HG03066 (cell line): Measurements from ENCODE around the gene FEM1A.
"Not testable (repeated sequence)": the region's sequence is repeated elsewhere in the genome, so short reads cannot be mapped to it uniquely, and the experiment has no call there.

Experiments
- ATAC-seq: cut with Tn5 transposase; IDR thresholded peaks from one replicate; pipeline ENCODE4 v1.9.1; 2021; ENCODE audit warnings: low read depth; ENCODE audit not compliant: unreplicated experiment

The FEM1A gene

GRCh38 chr19:4791183-4792018 is at the start of gene FEM1A:
FEM1A (plus strand) TSS chr19:4791734; CDS start chr19:4791855, 121 bp downstream.
- ATAC-seq, result peak; percentile 93

GRCh38 chr19:4742723-4743646 is 48.5 kb upstream of the FEM1A start:
- no peak for ATAC-seq

- no peak for ATAC-seq
These were observed 46.9 kb upstream of the FEM1A start for GRCh38 chr19:4744451-4745174.

GRCh38 chr19:4745175-4745574 is 46.4 kb upstream of the FEM1A start:
- not testable (repeated sequence) for ATAC-seq

- ATAC-seq, result no peak
These were observed 45.5 kb upstream of the FEM1A start for GRCh38 chr19:4745986-4746385.

GRCh38 chr19:4748185-4748584 is 43.3 kb upstream of the FEM1A start:
- no peak for ATAC-seq

GRCh38 chr19:4748589-4748988 is 42.9 kb upstream of the FEM1A start:
- no peak for ATAC-seq

GRCh38 chr19:4749870-4750590 is 41.5 kb upstream of the FEM1A start:
- ATAC-seq, result no peak

- ATAC-seq, result no peak
These were observed 37.3 kb upstream of the FEM1A start for GRCh38 chr19:4754248-4754647.

GRCh38 chr19:4755459-4755858 is 36.1 kb upstream of the FEM1A start:
- ATAC-seq, result no peak

- no peak for ATAC-seq
These were observed 33.5 kb upstream of the FEM1A start for GRCh38 chr19:4758082-4758481.

- ATAC-seq, result no peak
These were observed 32.9 kb upstream of the FEM1A start for GRCh38 chr19:4758659-4759058.

GRCh38 chr19:4759388-4760284 is 31.9 kb upstream of the FEM1A start:
- ATAC-seq, result peak; percentile 58

- ATAC-seq, result no peak
These were observed 31.3 kb upstream of the FEM1A start for GRCh38 chr19:4760285-4760650.

- no peak for ATAC-seq
These were observed 28.5 kb upstream of the FEM1A start for GRCh38 chr19:4763021-4763420.

- ATAC-seq, result no peak
These were observed 27.2 kb upstream of the FEM1A start for GRCh38 chr19:4764393-4764660.

GRCh38 chr19:4768934-4769777 is 22.4 kb upstream of the FEM1A start:
- ATAC-seq, result no peak

- no peak for ATAC-seq
These were observed 19.0 kb upstream of the FEM1A start for GRCh38 chr19:4772566-4772965.
